Measurements from ENCODE around the gene LBH.

- TF ChIP-seq CTCF (IDR thresholded peaks at IDR 0.05; ENCODE audit: poor library complexity) = no peak
- TF ChIP-seq EZH2 (IDR thresholded peaks at IDR 0.05; ENCODE audit: borderline replicate concordance) = no peak
These were observed 1.7 kb upstream of the LBH start for GRCh38 chr2:30229596-30229995.
